Heart left ventricle (tissue), 16 donors: Measurements from ENCODE around the gene DTX3. TPM values are rescaled to one million over a fixed set of nuclear protein-coding genes. Genes with fewer than 3 reads are reported as not detected.
"Not testable (repeated sequence)": the region's sequence is repeated elsewhere in the genome, so short reads cannot be mapped to it uniquely, and the experiment has no call there.

Source experiments
- ATAC-seq, 4 donors: fragments of 200-7000 bp; cut with Tn5 transposase; one replicate each; pipeline ENCODE4 v1.9.1; 2020 to 2022; ENCODE audit warnings: moderate library complexity in 4 of 4, mild to moderate bottlenecking in 3 of 4, moderate number of reproducible peaks in 1 of 4
- DNase-seq, 5 donors: peaks; one replicate each; pipeline ENCODE4 v3.0.0-alpha.2; 2020
- H3K27ac ChIP-seq, 12 donors: fragments of 200-600 bp; sonication (generic) in 4 of 12; one replicate each; pipeline versions ENCODE4 v1.5.0 to v1.8.0; 2016 to 2022; ENCODE audit warnings: mild to moderate bottlenecking in 2 of 12
- H3K27me3 ChIP-seq, 9 donors: fragments of 200-600 bp; sonication (generic) in 2 of 9; one replicate each; pipeline versions ENCODE4 v1.5.1 to v1.8.0; 2016 to 2022; ENCODE audit warnings: mild to moderate bottlenecking in 3 of 9
- H3K36me3 ChIP-seq, 9 donors: fragments of 200-600 bp; sonication (generic) in 2 of 9; one replicate each; pipeline versions ENCODE4 v1.5.0 to v1.8.0; 2018 to 2022; ENCODE audit warnings: mild to moderate bottlenecking in 2 of 9
- H3K4me1 ChIP-seq, 12 donors: fragments of 200-600 bp; sonication (generic) in 4 of 12; one replicate each; pipeline versions ENCODE4 v1.5.0 to v1.8.0; 2016 to 2022; ENCODE audit warnings: mild to moderate bottlenecking in 3 of 12
- H3K4me3 ChIP-seq, 12 donors: fragments of 200-600 bp; sonication (generic) in 4 of 12; one replicate each; pipeline versions ENCODE4 v1.5.0 to v1.8.0; 2017 to 2022; ENCODE audit warnings: mild to moderate bottlenecking in 9 of 12, moderate library complexity in 4 of 12
- H3K9me3 ChIP-seq, 12 donors: fragments of 200-600 bp; sonication (generic) in 4 of 12; one replicate each; pipeline versions ENCODE4 v1.5.0 to v1.8.0; 2016 to 2022; ENCODE audit warnings: mild to moderate bottlenecking in 1 of 12
- CTCF ChIP-seq, 12 donors: fragments of 200-600 bp; sonication (generic) in 4 of 12; IDR thresholded peaks; one replicate each; pipeline versions ENCODE4 v1.5.0 to v1.8.0; 2018 to 2022; ENCODE audit warnings: antibody characterized with exemption in 12 of 12, mild to moderate bottlenecking in 5 of 12
- POLR2A ChIP-seq, 2 donors: fragments of 450-650 bp; IDR thresholded peaks; one replicate each; pipeline ENCODE4 v1.6.1; 2017; ENCODE audit warnings: antibody characterized with exemption in 2 of 2, mild to moderate bottlenecking in 2 of 2, moderate library complexity in 2 of 2
- WGBS, 4 donors: extraction: QIAGEN DNeasy Blood & Tissue Kit in 2 of 4; methylation state at CpG; one replicate each; pipeline versions ENCODE4 v1.1.5 to v1.1.7; 2013 to 2018; 5-methylcytosine and 5-hydroxymethylcytosine counted together
- intact Hi-C, 10 donors: fragments of 100-400 bp; cut with DNase I; formaldehyde crosslinking; loops; one replicate each; pipeline versions ENCODE4 v1.11.1 to v1.14.2; 2022
- polyA plus RNA-seq, 2 donors: library from polyadenylated mRNA; stranded (reverse); fragments of 200-250 nt; gene quantifications; one replicate each; pipeline ENCODE4 v1.2.3, GENCODE V29; 2013
- total RNA-seq, 9 donors: library from RNA; depleted of rRNA in 2 of 9; stranded (reverse); fragments of >200 nt in 2 of 9; fragmentation: NEBNext Ultra II Directional in 3 of 9; extraction: Animal tissue kit (Norgen Biotek cat#: 25700) in 3 of 9; gene quantifications; one replicate each; pipeline versions ENCODE4 v1.1.0 to v1.2.4, GENCODE V29; 2016 to 2023
- donor health status: ischemic (EF 13 %, LVEDD 7.1; RV severe dilation, severe dysfunction).
- donor health status: healthy with polysubstance abuse.
- donor health status: DM: no; HTN: yes; CAD: no.
- donor health status: DM: no; HTN: no; CAD: no.
- donor health status: ischemic (EF 25% LVEDD 6.9; RV normal size, moderate dysfunction).
- donor health status: ischemic (EF 25% LVEDD 5.7; RV mildly dilated, moderate dysfunction).
- donor health status: healthy.
- donor health status: DM: yes; HTN: yes; CAD: no.
- donor health status: ischemic (EF 35%, LVEDD 5.7; RV mildly dilated, moderate dysfunction).
- donor health status: nonischemic (EF 11% LVEDD 7.7; RV severe dilation, severe dysfunction).
- donor health status: DM: yes; HTN: yes; CAD: no.
- donor health status: PGD.
- donor health status: ischemic (EF 29% LVEDD 5.4; RV normal size, mild dysfunction).
- donor health status: nonischemic (EF 23%, LVEDD 6.1; RV moderate dilation, normal function).

The DTX3 gene
- total and polyA plus RNA-seq, 11 donors = 15.6 to 30.7 (median 22.4) TPM

- Histone ChIP-seq H3K4me3 (peak overlapping the region in 9 of 12 donors; percentile 14 to 54 (median 49)), H3K27me3 (peaks cover 3 to 46% (median 15%) of the 10 kb centered on the region in 9 donors), H3K36me3 (peaks cover 0 to 28% (median 10%) of the 10 kb centered on the region in 9 donors), H3K27ac (peak overlapping the region in 9 of 12 donors; percentile 15 to 83 (median 70)), H3K9me3 (no peaks in the 10 kb centered on the region), H3K4me1 (peaks cover 0 to 68% (median 20%) of the 10 kb centered on the region in 12 donors)
- ATAC-seq (no peak), DNase-seq (no peak)
- 72 to 76% (median 75%) methylated on average over 3 of the region's 3 CpGs for WGBS, 4 donors
- intact Hi-C loops = no loop called here
- TF ChIP-seq POLR2A (IDR thresholded peaks at IDR 0.05) (no peak), CTCF (IDR thresholded peaks at IDR 0.05) (no peak)
Measured at GRCh38 chr12:57616383-57617101, 11.9 kb downstream of the DTX3 start.

- WGBS, 4 donors = 42 to 58% (median 51%) methylated on average over 10 to 11 of the region's 11 CpGs
- no peaks in the 10 kb centered on the region for H3K9me3 ChIP-seq
- no peak for TF ChIP-seq CTCF (IDR thresholded peaks at IDR 0.05)
- no peak for TF ChIP-seq POLR2A (IDR thresholded peaks at IDR 0.05)
- peak; percentile 17 to 77 (median 44) for ATAC-seq
- H3K4me3 ChIP-seq = peak overlapping the region in 10 of 12 donors; percentile 17 to 54 (median 46)
- peak overlapping the region in 9 of 12 donors; percentile 6 to 83 (median 71) for H3K27ac ChIP-seq
- H3K36me3 ChIP-seq = peaks cover 0 to 28% (median 10%) of the 10 kb centered on the region in 9 donors
- peaks cover 3 to 46% (median 22%) of the 10 kb centered on the region in 9 donors for H3K27me3 ChIP-seq
- H3K4me1 ChIP-seq = peaks cover 0 to 59% (median 22%) of the 10 kb centered on the region in 12 donors
- intact Hi-C loops = loop anchor here in 1 of 10 donors (2.0 kb wide), 1 partner anchor 97 kb away; the partner anchor contains the start of gene DDIT3
- DNase-seq = peak in 3 of 5 donors; percentile 56 to 70 (median 56)
Measured at GRCh38 chr12:57617942-57618341, 13.3 kb downstream of the DTX3 start.

GRCh38 chr12:57618431-57618830 is 13.8 kb downstream of the DTX3 start:
- H3K27me3 ChIP-seq = peaks cover 3 to 47% (median 22%) of the 10 kb centered on the region in 9 donors
- H3K27ac ChIP-seq = peak overlapping the region in 10 of 12 donors; percentile 6 to 82 (median 64)
- not testable (repeated sequence) for DNase-seq, ATAC-seq, H3K9me3 ChIP-seq
- intact Hi-C loops = loop anchor here in 1 of 10 donors (2.0 kb wide), 1 partner anchor 98 kb away; the partner anchor contains the start of gene DDIT3
- H3K4me3 ChIP-seq = peak overlapping the region in 2 of 12 donors; percentile 49 to 54
- H3K36me3 ChIP-seq = peaks cover 0 to 28% (median 10%) of the 10 kb centered on the region in 9 donors
- 80 to 87% (median 82%) methylated on average over 6 of the region's 6 CpGs for WGBS, 4 donors
- peaks cover 0 to 54% (median 22%) of the 10 kb centered on the region in 12 donors for H3K4me1 ChIP-seq

- peak overlapping the region in 9 of 12 donors; percentile 9 to 82 (median 69) for H3K27ac ChIP-seq
- intact Hi-C loops = loop anchor here in 1 of 10 donors (2.0 kb wide), 1 partner anchor 98 kb away; the partner anchor contains the start of gene DDIT3
- ATAC-seq (peak; percentile 12 to 58 (median 30)), DNase-seq (peak in 1 of 5 donors; percentile 58)
- TF ChIP-seq CTCF (IDR thresholded peaks at IDR 0.05) = no peak
- TF ChIP-seq POLR2A (IDR thresholded peaks at IDR 0.05) = no peak
- H3K4me1 ChIP-seq = peaks cover 0 to 52% (median 21%) of the 10 kb centered on the region in 12 donors
- H3K27me3 ChIP-seq = peaks cover 3 to 52% (median 22%) of the 10 kb centered on the region in 9 donors
- H3K36me3 ChIP-seq = peaks cover 0 to 24% (median 10%) of the 10 kb centered on the region in 9 donors
- no peaks in the 10 kb centered on the region for H3K9me3 ChIP-seq
- 47 to 63% (median 55%) methylated on average over 16 of the region's 16 CpGs for WGBS, 4 donors
- H3K4me3 ChIP-seq = peak overlapping the region in 8 of 12 donors; percentile 25 to 66 (median 48)
Measured at GRCh38 chr12:57618966-57619433, 14.4 kb downstream of the DTX3 start.
